Stimulated activated CD8-positive, alpha-beta memory T cell treated with anti-CD3 and anti-CD28 coated beads, Interleukin-4, amount 100 ng/mL, for 24 hours (primary cell): Measurements from ENCODE around the gene PI16.

Experiments used
- DNase-seq: peaks from one replicate; pipeline ENCODE4 v3.0.0-alpha.2; 2020; ENCODE audit warnings: low read depth

The PI16 gene

GRCh38 chr6:36999751-37000125 lies 45.2 kb downstream of the PI16 start:
- DNase-seq: no peak

- DNase-seq: no peak
Measured at GRCh38 chr6:37004044-37004980, 49.8 kb downstream of the PI16 start.

- no peak for DNase-seq
Measured at GRCh38 chr6:37005061-37005810, 50.7 kb downstream of the PI16 start, which contains the start of gene FGD2. TSS of gene FGD2 (plus strand) at chr6:37005655. CDS start at chr6:37005818, 163 bp downstream.

- DNase-seq: no peak
Measured at GRCh38 chr6:37005827-37006567, 51.5 kb downstream of the PI16 start.

GRCh38 chr6:37006793-37007339 lies 52.3 kb downstream of the PI16 start:
- DNase-seq: no peak

- no peak for DNase-seq
Measured at GRCh38 chr6:37007340-37008043, 53.0 kb downstream of the PI16 start.

GRCh38 chr6:37008484-37009465 lies 54.2 kb downstream of the PI16 start:
- DNase-seq: no peak

GRCh38 chr6:37010402-37010892 lies 55.9 kb downstream of the PI16 start:
- no peak for DNase-seq

- DNase-seq: no peak
Measured at GRCh38 chr6:37011656-37012378, 57.3 kb downstream of the PI16 start.

GRCh38 chr6:37013516-37014491 lies 59.3 kb downstream of the PI16 start:
- DNase-seq: no peak
